GM18517 (cell line): ENCODE results near the gene CLEC18B.
"Not testable (repeated sequence)": the region's sequence is repeated elsewhere in the genome, so short reads cannot be mapped to it uniquely, and the experiment has no call there.

Experiments
- ATAC-seq: cut with Tn5 transposase; IDR thresholded peaks from one replicate; pipeline ENCODE4 v1.9.1; 2021; ENCODE audit warnings: mild to moderate bottlenecking, moderate library complexity; ENCODE audit not compliant: unreplicated experiment

Gene CLEC18B

GRCh38 chr16:74446866-74447265 is 25.6 kb upstream of the CLEC18B start:
- no peak for ATAC-seq

GRCh38 chr16:74443624-74444346 is 22.5 kb upstream of the CLEC18B start:
- ATAC-seq, result not testable (repeated sequence)

GRCh38 chr16:74439685-74440084 is 18.4 kb upstream of the CLEC18B start:
- ATAC-seq, result no peak

GRCh38 chr16:74438492-74438979 is 17.3 kb upstream of the CLEC18B start:
- no peak for ATAC-seq

- ATAC-seq, result no peak
Observed at GRCh38 chr16:74431516-74431915, 10.2 kb upstream of the CLEC18B start.

- ATAC-seq, result peak; percentile 59
Observed at GRCh38 chr16:74430036-74430712, 8.9 kb upstream of the CLEC18B start.

- not testable (repeated sequence) for ATAC-seq
Observed at GRCh38 chr16:74428493-74428892, 7.2 kb upstream of the CLEC18B start.

GRCh38 chr16:74425751-74426150 is 4.5 kb upstream of the CLEC18B start:
- not testable (repeated sequence) for ATAC-seq

- ATAC-seq, result not testable (repeated sequence)
Observed at GRCh38 chr16:74423721-74424120, 2.4 kb upstream of the CLEC18B start.

GRCh38 chr16:74422086-74422485 is 808 bp upstream of the CLEC18B start:
- not testable (repeated sequence) for ATAC-seq

- not testable (repeated sequence) for ATAC-seq
Observed at GRCh38 chr16:74421482-74421785, 156 bp upstream of the CLEC18B start.

GRCh38 chr16:74419811-74420210 is 1.5 kb downstream of the CLEC18B start:
- not testable (repeated sequence) for ATAC-seq

- ATAC-seq, result not testable (repeated sequence)
Observed at GRCh38 chr16:74417897-74418296, 3.4 kb downstream of the CLEC18B start.

- ATAC-seq, result not testable (repeated sequence)
Observed at GRCh38 chr16:74413920-74414319, 7.4 kb downstream of the CLEC18B start.

- ATAC-seq, result not testable (repeated sequence)
Observed at GRCh38 chr16:74413485-74413884, 7.8 kb downstream of the CLEC18B start.

GRCh38 chr16:74412775-74413390 is 8.4 kb downstream of the CLEC18B start:
- ATAC-seq, result not testable (repeated sequence)

GRCh38 chr16:74412138-74412774 is 9.0 kb downstream of the CLEC18B start:
- ATAC-seq, result not testable (repeated sequence)

- ATAC-seq, result not testable (repeated sequence)
Observed at GRCh38 chr16:74410981-74411380, 10.3 kb downstream of the CLEC18B start.

- not testable (repeated sequence) for ATAC-seq
Observed at GRCh38 chr16:74410057-74410957, 11.0 kb downstream of the CLEC18B start.
